H1 (cell line): ENCODE data around the gene CMTM3. TPM values are rescaled to one million over a fixed set of nuclear protein-coding genes. Genes with fewer than 3 reads are reported as not detected.

Experiments used
- CTBP2 ChIP-seq: IDR thresholded peaks from 2 replicates; pipeline ENCODE4 v1.7.0; 2011; ENCODE audit warnings: borderline replicate concordance, mild to moderate bottlenecking, moderate library complexity, mixed read lengths, low read length; ENCODE audit not compliant: insufficient read depth, insufficient read length
- GABPA ChIP-seq: IDR thresholded peaks from 2 replicates; pipeline ENCODE4 v1.6.1; 2011; ENCODE audit warnings: mild to moderate bottlenecking, low read length, moderate library complexity, borderline replicate concordance; ENCODE audit not compliant: insufficient read depth
- MAX ChIP-seq: IDR thresholded peaks from 2 replicates; pipeline ENCODE4 v1.6.1; 2012; ENCODE audit warnings: inconsistent platforms
- SP2 ChIP-seq: IDR thresholded peaks from 2 replicates; pipeline ENCODE4 v1.6.1; 2012; ENCODE audit warnings: mild to moderate bottlenecking, low read length, inconsistent platforms
- TEAD4 ChIP-seq: IDR thresholded peaks from 2 replicates; pipeline ENCODE4 v1.6.1; 2012; ENCODE audit warnings: low read depth, low read length, inconsistent platforms, mixed read lengths
- polyA plus RNA-seq, 7 experiments: library from polyadenylated mRNA; depleted of rRNA in 3 of 7; stranded (reverse) in 5 of 7; unstranded in 2 of 7; fragments of >200 nt in 5 of 7; fragments of 200-250 nt in 2 of 7; gene quantifications; 1 replicate in 5 of 7; 2 replicates in 1 of 7; 4 replicates in 1 of 7; pipeline versions ENCODE4 v1.2.1 to v1.2.3, GENCODE V29; 2011 to 2013; ENCODE audit warnings: missing spikeins in 2 of 7, mixed read lengths in 2 of 7
- total RNA-seq: library from RNA; stranded (reverse); fragmentation: NEBNext Ultra II Directional; extraction: Animal tissue kit (Norgen Biotek cat#: 25700); gene quantifications from 2 replicates; pipeline ENCODE4 v1.2.1, GENCODE V29; 2021
- TF ChIP-seq, protein P1 (sequence below), 3 experiments: IDR thresholded peaks; 1 replicate in 2 of 3; 2 replicates in 1 of 3; pipeline versions ENCODE4 v1.5.1 to v1.6.1; 2011; ENCODE audit warnings: low read length in 3 of 3, mild to moderate bottlenecking in 3 of 3, inconsistent platforms in 2 of 3, low read depth in 1 of 3, moderate library complexity in 1 of 3; ENCODE audit not compliant: insufficient read depth in 1 of 3; ENCODE audit errors: control extremely low read depth in 1 of 3

Gene CMTM3
- total and polyA plus RNA-seq, 2 of the 8 experiments (the other 6 are each of a cell fraction or from before 2014, with no cell fraction given): 24.7 to 24.8 TPM

- TF ChIP-seq, protein P1, sequence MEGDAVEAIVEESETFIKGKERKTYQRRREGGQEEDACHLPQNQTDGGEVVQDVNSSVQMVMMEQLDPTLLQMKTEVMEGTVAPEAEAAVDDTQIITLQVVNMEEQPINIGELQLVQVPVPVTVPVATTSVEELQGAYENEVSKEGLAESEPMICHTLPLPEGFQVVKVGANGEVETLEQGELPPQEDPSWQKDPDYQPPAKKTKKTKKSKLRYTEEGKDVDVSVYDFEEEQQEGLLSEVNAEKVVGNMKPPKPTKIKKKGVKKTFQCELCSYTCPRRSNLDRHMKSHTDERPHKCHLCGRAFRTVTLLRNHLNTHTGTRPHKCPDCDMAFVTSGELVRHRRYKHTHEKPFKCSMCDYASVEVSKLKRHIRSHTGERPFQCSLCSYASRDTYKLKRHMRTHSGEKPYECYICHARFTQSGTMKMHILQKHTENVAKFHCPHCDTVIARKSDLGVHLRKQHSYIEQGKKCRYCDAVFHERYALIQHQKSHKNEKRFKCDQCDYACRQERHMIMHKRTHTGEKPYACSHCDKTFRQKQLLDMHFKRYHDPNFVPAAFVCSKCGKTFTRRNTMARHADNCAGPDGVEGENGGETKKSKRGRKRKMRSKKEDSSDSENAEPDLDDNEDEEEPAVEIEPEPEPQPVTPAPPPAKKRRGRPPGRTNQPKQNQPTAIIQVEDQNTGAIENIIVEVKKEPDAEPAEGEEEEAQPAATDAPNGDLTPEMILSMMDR (IDR thresholded peaks at IDR 0.05; ENCODE audit: control extremely low read depth in 1 of 3, insufficient read depth in 1 of 3, low read depth in 1 of 3, low read length in 3 of 3): peak; percentile 80 to 98 (median 96)
- TF ChIP-seq TEAD4 (peak; percentile 47; the same call in 1 of the 2 replicates), SP2 (no peak), GABPA (peak; percentile 30; the same call in 1 of the 2 replicates), CTBP2 (no peak), MAX (no peak)
Measured at GRCh38 chr16:66650707-66651473, 46.4 kb downstream of the CMTM3 start (continued).
